Nephron progenitor cell (in vitro differentiated cells): Measurements from ENCODE around the gene WWTR1.

ENCODE experiments used
- DNase-seq: peaks from one replicate; pipeline ENCODE4 v3.0.0; 2021
- H3K27ac Mint-ChIP-seq: 2 replicates; pipeline ENCODE4 v1.8.0; 2021; ENCODE audit warnings: mild to moderate bottlenecking, moderate library complexity, mixed read lengths
- H3K27me3 Mint-ChIP-seq: 2 replicates; pipeline ENCODE4 v1.8.0; 2021; ENCODE audit warnings: mild to moderate bottlenecking, low read depth, mixed read lengths; ENCODE audit not compliant: poor library complexity
- H3K36me3 Mint-ChIP-seq: 2 replicates; pipeline ENCODE4 v1.8.0; 2021; ENCODE audit warnings: low read depth, mixed read lengths
- H3K4me1 Mint-ChIP-seq: 2 replicates; pipeline ENCODE4 v1.8.0; 2021; ENCODE audit warnings: mixed read lengths
- H3K4me3 Mint-ChIP-seq: 2 replicates; pipeline ENCODE4 v1.8.0; 2021; ENCODE audit warnings: mild to moderate bottlenecking, moderate library complexity, mixed read lengths
- H3K9me3 Mint-ChIP-seq: 2 replicates; pipeline ENCODE4 v1.8.0; 2021; ENCODE audit warnings: mild to moderate bottlenecking, moderate library complexity, mixed read lengths
- CTCF ChIP-seq: fragments of 200-600 bp; sonication (generic); IDR thresholded peaks from 2 replicates; pipeline ENCODE4 v1.5.0; 2021; ENCODE audit warnings: antibody characterized with exemption

WWTR1 gene

DNA sequence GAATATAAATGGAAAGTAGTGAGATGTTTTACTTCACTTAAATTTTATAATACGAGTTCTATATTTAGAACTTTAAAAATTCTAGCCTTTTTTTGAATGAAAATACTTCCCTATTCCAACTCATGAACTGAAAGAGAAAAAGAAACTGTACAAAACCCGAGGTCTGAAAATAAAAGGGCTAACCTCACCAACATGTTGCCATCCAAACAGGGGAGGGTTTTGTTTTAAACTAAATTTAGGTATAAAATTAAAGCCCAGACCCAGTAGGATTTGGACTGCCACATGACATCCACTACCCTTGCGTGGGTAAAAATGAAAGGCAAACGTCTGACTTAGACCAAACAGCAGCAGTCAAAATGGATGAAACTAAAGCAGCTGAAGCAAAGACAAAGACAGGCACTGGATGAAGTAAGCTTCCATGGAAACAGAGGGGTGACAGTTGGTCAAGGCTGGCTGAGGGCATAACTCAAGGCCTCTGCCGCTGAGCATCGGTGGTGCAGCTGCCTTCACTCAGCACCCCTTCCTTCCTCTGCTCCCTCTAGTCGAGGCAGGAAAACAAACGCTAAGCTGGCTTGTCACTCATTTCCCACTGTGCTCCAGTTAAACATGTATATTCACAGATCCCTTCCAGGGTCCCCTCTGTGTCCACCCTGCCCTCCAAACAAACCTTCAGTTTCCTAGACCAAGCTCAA is 125.2 kb downstream of the WWTR1 start:
- no peaks in the 10 kb centered on the region for H3K27me3 Mint-ChIP-seq
- no peaks in the 10 kb centered on the region for H3K9me3 Mint-ChIP-seq
- H3K36me3 Mint-ChIP-seq: peaks cover 2% of the 10 kb centered on the region
- TF ChIP-seq CTCF: no peak
- DNase-seq: no peak
- no peak overlapping the region for H3K4me3 Mint-ChIP-seq
- H3K4me1 Mint-ChIP-seq: peaks cover 64% of the 10 kb centered on the region
- H3K27ac Mint-ChIP-seq: peak overlapping the region; percentile 30

DNA sequence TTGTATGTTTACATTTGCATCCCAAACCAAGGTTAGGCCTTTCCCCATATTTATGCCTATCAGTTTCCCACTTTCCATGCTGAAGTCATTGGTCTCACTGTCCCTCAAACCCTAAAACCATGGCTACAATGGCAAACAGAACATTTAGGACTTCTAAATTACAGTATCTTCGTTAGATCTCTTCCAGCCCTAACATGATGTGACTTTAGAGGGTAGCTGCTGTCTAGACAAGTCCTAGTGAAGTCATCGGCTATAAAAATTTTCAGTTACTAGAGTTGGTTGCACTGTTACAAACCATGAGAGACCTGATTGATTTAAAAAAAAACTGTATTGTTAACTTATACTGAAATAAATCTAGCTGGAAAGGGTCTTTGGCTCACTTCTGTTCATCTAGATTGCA is 128.7 kb downstream of the WWTR1 start:
- Mint-ChIP-seq H3K27ac (peak overlapping the region; percentile 72), H3K36me3 (peaks cover 22% of the 10 kb centered on the region), H3K4me1 (peaks cover 30% of the 10 kb centered on the region), H3K27me3 (no peaks in the 10 kb centered on the region), H3K9me3 (no peaks in the 10 kb centered on the region), H3K4me3 (no peak overlapping the region)
- no peak for TF ChIP-seq CTCF
- DNase-seq: no peak

DNA sequence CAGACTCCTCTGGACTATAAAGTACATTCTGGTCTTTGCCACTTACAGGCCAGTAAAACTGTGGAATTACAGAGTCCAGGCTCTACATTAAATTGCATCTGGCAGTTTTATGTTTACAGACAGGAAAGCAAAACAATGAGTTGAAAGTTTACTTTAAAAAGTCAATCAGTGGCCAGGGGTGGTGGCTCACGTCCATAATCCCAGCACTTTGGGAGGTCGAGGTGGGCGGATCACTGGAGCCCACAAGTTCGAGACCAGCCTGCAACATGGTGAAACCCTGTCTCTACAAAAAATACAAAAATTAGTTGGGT is 129.5 kb downstream of the WWTR1 start:
- Mint-ChIP-seq H3K27ac (peak overlapping the region; percentile 13), H3K4me3 (no peak overlapping the region), H3K9me3 (no peaks in the 10 kb centered on the region), H3K4me1 (peaks cover 23% of the 10 kb centered on the region), H3K27me3 (no peaks in the 10 kb centered on the region), H3K36me3 (peaks cover 29% of the 10 kb centered on the region)
- TF ChIP-seq CTCF: no peak
- DNase-seq: no peak

DNA sequence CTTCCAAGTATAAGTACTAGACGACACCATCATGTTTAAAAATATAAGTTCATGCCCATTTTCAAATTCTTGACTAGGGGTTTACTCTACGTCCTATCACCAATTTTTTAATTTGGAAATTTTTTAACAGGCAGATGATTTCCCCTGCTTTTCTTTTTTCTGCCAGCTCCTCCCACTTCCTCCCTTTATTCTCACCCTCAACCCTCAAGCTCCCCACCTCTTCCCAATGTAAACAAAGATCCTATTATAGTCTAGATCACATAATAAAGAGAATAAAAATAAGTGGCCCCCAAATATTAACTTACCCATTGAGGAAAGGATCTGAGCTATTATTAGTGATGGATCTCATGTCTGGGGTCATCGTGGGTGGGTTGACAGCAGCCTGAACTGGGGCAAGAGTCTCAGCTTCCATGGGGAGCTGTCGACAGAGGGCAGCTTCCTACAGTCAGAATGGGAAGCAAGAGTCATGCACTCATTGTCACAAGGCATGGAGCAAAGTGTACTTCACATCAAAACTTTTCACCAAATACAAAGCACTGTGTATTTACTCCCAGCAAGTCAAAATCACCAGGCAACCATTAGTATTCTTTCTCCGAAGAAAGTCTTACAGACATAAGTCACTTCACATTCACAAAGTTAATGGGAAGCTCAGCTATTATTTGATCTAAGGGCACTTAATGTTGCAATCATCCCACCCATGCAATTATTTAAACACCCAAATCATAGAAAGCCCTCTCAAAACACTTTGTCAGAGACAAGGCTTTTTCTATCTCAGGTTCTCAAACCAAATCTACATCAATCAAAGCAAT is 130.1 kb downstream of the WWTR1 start:
- DNase-seq: no peak
- peak overlapping the region; percentile 13 for H3K27ac Mint-ChIP-seq
- no peak overlapping the region for H3K4me3 Mint-ChIP-seq
- H3K4me1 Mint-ChIP-seq: peaks cover 18% of the 10 kb centered on the region
- peaks cover 29% of the 10 kb centered on the region for H3K36me3 Mint-ChIP-seq
- no peaks in the 10 kb centered on the region for H3K27me3 Mint-ChIP-seq
- no peaks in the 10 kb centered on the region for H3K9me3 Mint-ChIP-seq
- no peak for TF ChIP-seq CTCF

GRCh38 chr3:149523512-149524299 is 134.1 kb downstream of the WWTR1 start:
- Mint-ChIP-seq H3K9me3 (no peaks in the 10 kb centered on the region), H3K27me3 (no peaks in the 10 kb centered on the region), H3K27ac (peak overlapping the region; percentile 43), H3K36me3 (peaks cover 32% of the 10 kb centered on the region), H3K4me3 (no peak overlapping the region), H3K4me1 (peaks cover 12% of the 10 kb centered on the region)
- DNase-seq: no peak
- no peak for TF ChIP-seq CTCF
